ENCODE measurements around the gene SVEP1. TPM values are rescaled to one million over a fixed set of nuclear protein-coding genes. Genes with fewer than 3 reads are reported as not detected.
A peak's percentile ranks its signal among the peaks of the same experiment; 100 is the strongest.

The SVEP1 gene
- total RNA-seq, 4 donors from 2014 or later, result 13.9 to 26.8 (median 17.4) TPM

- in situ Hi-C loops (cut with MboI; ENCODE audit: low pct_ligation_motif_present in 1 of 4, low pct_unique_long_range_greater_than_20kb in 1 of 4, low sequenced_read_pairs in 3 of 4), result no loop called here
Observed at GRCh38 chr9:110344821-110345220, 234.7 kb downstream of the SVEP1 start.

GRCh38 chr9:110343551-110343950 lies 236.0 kb downstream of the SVEP1 start:
- no peaks in the 10 kb centered on the region for H3K9me3 ChIP-seq
- no peak for DNase-seq
- no peaks in the 10 kb centered on the region for H3K4me1 ChIP-seq
- no peak overlapping the region for H3K4me3 ChIP-seq
- in situ Hi-C loops (cut with MboI; ENCODE audit: low pct_ligation_motif_present in 1 of 4, low pct_unique_long_range_greater_than_20kb in 1 of 4, low sequenced_read_pairs in 3 of 4), result no loop called here
- intact Hi-C loops (cut with DNase I; ENCODE audit: low total_unique reads), result no loop called here
- no peaks in the 10 kb centered on the region for H3K27me3 ChIP-seq
- WGBS, 2 donors (ENCODE audit: low coverage in 1 of 2), result 90 to 94% methylated on average over 5 of the region's 5 CpGs
- no peak overlapping the region for H3K27ac ChIP-seq
- no peaks in the 10 kb centered on the region for H3K36me3 ChIP-seq
- TF ChIP-seq POLR2AphosphoS5 (IDR thresholded peaks at IDR 0.05) (no peak), EP300 (IDR thresholded peaks at IDR 0.05; ENCODE audit: low read depth) (no peak), CTCF (IDR thresholded peaks at IDR 0.05) (no peak), POLR2A (IDR thresholded peaks at IDR 0.05) (no peak)

More at GRCh38 chr9:110344821-110345220, 234.7 kb downstream of the SVEP1 start:
- 66 to 82% methylated on average over 6 of the region's 6 CpGs for WGBS, 2 donors (ENCODE audit: low coverage in 1 of 2)
- H3K4me1 ChIP-seq, result no peaks in the 10 kb centered on the region
- no peaks in the 10 kb centered on the region for H3K9me3 ChIP-seq
- no peak for TF ChIP-seq EP300 (IDR thresholded peaks at IDR 0.05; ENCODE audit: low read depth)
- TF ChIP-seq CTCF (IDR thresholded peaks at IDR 0.05), result no peak
- TF ChIP-seq POLR2AphosphoS5 (IDR thresholded peaks at IDR 0.05), result no peak
- TF ChIP-seq POLR2A (IDR thresholded peaks at IDR 0.05), result no peak
- no peaks in the 10 kb centered on the region for H3K27me3 ChIP-seq
- no peak for DNase-seq
- no peak overlapping the region for H3K4me3 ChIP-seq
- intact Hi-C loops (cut with DNase I; ENCODE audit: low total_unique reads), result no loop called here
- H3K36me3 ChIP-seq, result no peaks in the 10 kb centered on the region
- no peak overlapping the region for H3K27ac ChIP-seq

- DNase-seq, result no peak
- intact Hi-C loops (cut with DNase I; ENCODE audit: low total_unique reads) (no loop called here), in situ Hi-C loops (cut with MboI; ENCODE audit: low pct_ligation_motif_present in 1 of 4, low pct_unique_long_range_greater_than_20kb in 1 of 4, low sequenced_read_pairs in 3 of 4) (no loop called here)
- Histone ChIP-seq H3K4me3 (no peak overlapping the region), H3K4me1 (peaks cover 0 to 4% (median 0%) of the 10 kb centered on the region in 4 donors), H3K9me3 (no peaks in the 10 kb centered on the region), H3K36me3 (no peaks in the 10 kb centered on the region), H3K27ac (no peak overlapping the region), H3K27me3 (no peaks in the 10 kb centered on the region)
- 79 to 86% methylated on average over 2 of the region's 2 CpGs for WGBS, 2 donors (ENCODE audit: low coverage in 1 of 2)
- TF ChIP-seq CTCF (IDR thresholded peaks at IDR 0.05) (peak in 1 of 5 experiments; percentile 18), POLR2A (IDR thresholded peaks at IDR 0.05) (no peak)
Observed at GRCh38 chr9:110340306-110340705, 239.2 kb downstream of the SVEP1 start.

- in situ Hi-C loops (cut with MboI; ENCODE audit: low pct_ligation_motif_present in 1 of 4, low pct_unique_long_range_greater_than_20kb in 1 of 4, low sequenced_read_pairs in 3 of 4), result no loop called here
- TF ChIP-seq POLR2AphosphoS5 (IDR thresholded peaks at IDR 0.05), result no peak
- no peak for TF ChIP-seq POLR2A (IDR thresholded peaks at IDR 0.05)
- no peak for TF ChIP-seq CTCF (IDR thresholded peaks at IDR 0.05)
- TF ChIP-seq EP300 (IDR thresholded peaks at IDR 0.05; ENCODE audit: low read depth), result no peak
Observed at GRCh38 chr9:110338143-110338542, 241.4 kb downstream of the SVEP1 start.

More at GRCh38 chr9:110338143-110338542, 241.4 kb downstream of the SVEP1 start:
- Histone ChIP-seq H3K4me3 (no peak overlapping the region), H3K4me1 (peaks cover 0 to 4% (median 0%) of the 10 kb centered on the region in 4 donors), H3K27me3 (no peaks in the 10 kb centered on the region), H3K9me3 (no peaks in the 10 kb centered on the region), H3K36me3 (no peaks in the 10 kb centered on the region), H3K27ac (no peak overlapping the region)
- no peak for DNase-seq
- WGBS, 2 donors (ENCODE audit: low coverage in 1 of 2), result 11 to 28% methylated on average over 1 of the region's 1 CpG
- intact Hi-C loops (cut with DNase I; ENCODE audit: low total_unique reads), result no loop called here
